ENCODE measurements around the gene ADRM1. TPM values are rescaled to one million over a fixed set of nuclear protein-coding genes. Genes with fewer than 3 reads are reported as not detected.

Gene ADRM1
- total RNA-seq, 1 experiment from 2014 or later = 160 TPM

DNA sequence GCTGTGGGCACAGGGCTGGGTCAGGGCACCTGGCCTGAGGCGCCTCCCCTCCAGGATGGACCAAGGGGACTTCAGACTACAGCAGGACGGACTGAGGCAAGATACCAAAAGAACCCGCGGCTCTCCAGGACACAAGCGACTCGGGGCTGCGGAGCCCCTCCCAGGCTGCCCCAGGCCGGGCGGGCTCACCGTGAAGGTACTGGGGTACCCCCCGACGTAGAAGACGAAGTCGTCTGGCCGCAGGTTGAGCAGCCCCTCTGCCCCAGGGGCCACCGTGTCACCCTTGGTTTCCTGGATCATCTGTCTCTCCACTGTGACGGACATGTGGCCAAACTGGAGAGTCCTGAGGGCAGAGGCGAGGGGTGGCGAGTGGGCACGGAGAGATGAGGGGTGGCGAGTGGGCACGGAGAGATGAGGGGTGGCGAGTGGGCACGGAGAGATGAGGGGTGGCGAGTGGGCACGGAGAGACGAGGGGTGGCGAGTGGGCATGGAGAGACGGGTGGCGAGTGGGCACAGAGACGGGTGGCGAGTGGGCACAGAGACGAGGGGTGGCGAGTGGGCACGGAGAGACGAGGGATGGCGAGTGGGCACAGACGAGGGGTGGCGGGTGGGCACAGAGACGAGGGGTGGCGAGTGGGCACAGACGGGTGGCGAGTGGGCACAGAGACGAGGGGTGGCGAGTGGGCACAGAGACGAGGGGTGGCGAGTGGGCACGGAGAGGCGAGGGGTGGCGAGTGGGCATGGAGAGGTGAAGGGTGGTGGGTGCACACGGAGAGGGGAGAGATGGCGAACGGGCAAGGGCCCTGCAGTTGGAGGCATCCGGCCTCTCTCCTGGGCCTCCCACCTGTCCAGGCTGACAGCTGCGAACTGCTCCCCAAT lies 10.9 kb downstream of the ADRM1 start:
- Mint-ChIP-seq H3K27me3 (ENCODE audit: low read depth) (no peaks in the 10 kb centered on the region), H3K4me1 (no peaks in the 10 kb centered on the region), H3K27ac (no peak overlapping the region), H3K36me3 (peaks cover 33% of the 10 kb centered on the region), H3K9me3 (no peaks in the 10 kb centered on the region), H3K4me3 (no peak overlapping the region)
- TF ChIP-seq NFATC4 (CRISPR knock-in tag; IDR thresholded peaks at IDR 0.05) (no peak), GABPB1 (CRISPR knock-in tag; IDR thresholded peaks at IDR 0.05) (no peak), MAX (CRISPR knock-in tag; IDR thresholded peaks at IDR 0.05) (no peak), ZNF423 (CRISPR knock-in tag; IDR thresholded peaks at IDR 0.05) (no peak), NR1H2 (CRISPR knock-in tag; IDR thresholded peaks at IDR 0.05) (no peak), CBFB (CRISPR knock-in tag; IDR thresholded peaks at IDR 0.05; ENCODE audit: low read depth) (no peak), NFYB (CRISPR knock-in tag; conservative IDR thresholded peaks at IDR 0.05; ENCODE audit: low read depth) (no peak), ZNF138 (CRISPR knock-in tag; conservative IDR thresholded peaks at IDR 0.05) (no peak), GTF2I (CRISPR knock-in tag; conservative IDR thresholded peaks at IDR 0.05) (no peak), FOXJ3 (CRISPR knock-in tag; IDR thresholded peaks at IDR 0.05; ENCODE audit: borderline replicate concordance) (no peak), KAT7 (CRISPR knock-in tag; IDR thresholded peaks at IDR 0.05; ENCODE audit: borderline replicate concordance) (no peak), RORB (CRISPR knock-in tag; IDR thresholded peaks at IDR 0.05) (no peak), ZNF425 (CRISPR knock-in tag; conservative IDR thresholded peaks at IDR 0.05) (no peak), NR3C1 (CRISPR knock-in tag; conservative IDR thresholded peaks at IDR 0.05; ENCODE audit: low read depth) (no peak)
- TF ChIP-seq, protein P1, sequence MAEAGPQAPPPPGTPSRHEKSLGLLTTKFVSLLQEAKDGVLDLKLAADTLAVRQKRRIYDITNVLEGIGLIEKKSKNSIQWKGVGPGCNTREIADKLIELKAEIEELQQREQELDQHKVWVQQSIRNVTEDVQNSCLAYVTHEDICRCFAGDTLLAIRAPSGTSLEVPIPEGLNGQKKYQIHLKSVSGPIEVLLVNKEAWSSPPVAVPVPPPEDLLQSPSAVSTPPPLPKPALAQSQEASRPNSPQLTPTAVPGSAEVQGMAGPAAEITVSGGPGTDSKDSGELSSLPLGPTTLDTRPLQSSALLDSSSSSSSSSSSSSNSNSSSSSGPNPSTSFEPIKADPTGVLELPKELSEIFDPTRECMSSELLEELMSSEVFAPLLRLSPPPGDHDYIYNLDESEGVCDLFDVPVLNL (CRISPR knock-in tag; IDR thresholded peaks at IDR 0.05; ENCODE audit: borderline replicate concordance, low read depth) = no peak
- TF ChIP-seq, protein P2, sequence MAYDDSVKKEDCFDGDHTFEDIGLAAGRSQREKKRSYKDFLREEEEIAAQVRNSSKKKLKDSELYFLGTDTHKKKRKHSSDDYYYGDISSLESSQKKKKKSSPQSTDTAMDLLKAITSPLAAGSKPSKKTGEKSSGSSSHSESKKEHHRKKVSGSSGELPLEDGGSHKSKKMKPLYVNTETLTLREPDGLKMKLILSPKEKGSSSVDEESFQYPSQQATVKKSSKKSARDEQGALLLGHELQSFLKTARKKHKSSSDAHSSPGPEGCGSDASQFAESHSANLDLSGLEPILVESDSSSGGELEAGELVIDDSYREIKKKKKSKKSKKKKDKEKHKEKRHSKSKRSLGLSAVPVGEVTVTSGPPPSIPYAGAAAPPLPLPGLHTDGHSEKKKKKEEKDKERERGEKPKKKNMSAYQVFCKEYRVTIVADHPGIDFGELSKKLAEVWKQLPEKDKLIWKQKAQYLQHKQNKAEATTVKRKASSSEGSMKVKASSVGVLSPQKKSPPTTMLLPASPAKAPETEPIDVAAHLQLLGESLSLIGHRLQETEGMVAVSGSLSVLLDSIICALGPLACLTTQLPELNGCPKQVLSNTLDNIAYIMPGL (CRISPR knock-in tag; IDR thresholded peaks at IDR 0.05) = no peak
- TF ChIP-seq, protein P3, sequence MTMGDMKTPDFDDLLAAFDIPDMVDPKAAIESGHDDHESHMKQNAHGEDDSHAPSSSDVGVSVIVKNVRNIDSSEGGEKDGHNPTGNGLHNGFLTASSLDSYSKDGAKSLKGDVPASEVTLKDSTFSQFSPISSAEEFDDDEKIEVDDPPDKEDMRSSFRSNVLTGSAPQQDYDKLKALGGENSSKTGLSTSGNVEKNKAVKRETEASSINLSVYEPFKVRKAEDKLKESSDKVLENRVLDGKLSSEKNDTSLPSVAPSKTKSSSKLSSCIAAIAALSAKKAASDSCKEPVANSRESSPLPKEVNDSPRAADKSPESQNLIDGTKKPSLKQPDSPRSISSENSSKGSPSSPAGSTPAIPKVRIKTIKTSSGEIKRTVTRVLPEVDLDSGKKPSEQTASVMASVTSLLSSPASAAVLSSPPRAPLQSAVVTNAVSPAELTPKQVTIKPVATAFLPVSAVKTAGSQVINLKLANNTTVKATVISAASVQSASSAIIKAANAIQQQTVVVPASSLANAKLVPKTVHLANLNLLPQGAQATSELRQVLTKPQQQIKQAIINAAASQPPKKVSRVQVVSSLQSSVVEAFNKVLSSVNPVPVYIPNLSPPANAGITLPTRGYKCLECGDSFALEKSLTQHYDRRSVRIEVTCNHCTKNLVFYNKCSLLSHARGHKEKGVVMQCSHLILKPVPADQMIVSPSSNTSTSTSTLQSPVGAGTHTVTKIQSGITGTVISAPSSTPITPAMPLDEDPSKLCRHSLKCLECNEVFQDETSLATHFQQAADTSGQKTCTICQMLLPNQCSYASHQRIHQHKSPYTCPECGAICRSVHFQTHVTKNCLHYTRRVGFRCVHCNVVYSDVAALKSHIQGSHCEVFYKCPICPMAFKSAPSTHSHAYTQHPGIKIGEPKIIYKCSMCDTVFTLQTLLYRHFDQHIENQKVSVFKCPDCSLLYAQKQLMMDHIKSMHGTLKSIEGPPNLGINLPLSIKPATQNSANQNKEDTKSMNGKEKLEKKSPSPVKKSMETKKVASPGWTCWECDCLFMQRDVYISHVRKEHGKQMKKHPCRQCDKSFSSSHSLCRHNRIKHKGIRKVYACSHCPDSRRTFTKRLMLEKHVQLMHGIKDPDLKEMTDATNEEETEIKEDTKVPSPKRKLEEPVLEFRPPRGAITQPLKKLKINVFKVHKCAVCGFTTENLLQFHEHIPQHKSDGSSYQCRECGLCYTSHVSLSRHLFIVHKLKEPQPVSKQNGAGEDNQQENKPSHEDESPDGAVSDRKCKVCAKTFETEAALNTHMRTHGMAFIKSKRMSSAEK (CRISPR knock-in tag; IDR thresholded peaks at IDR 0.05; ENCODE audit: borderline replicate concordance) = no peak
- CTCF ChIA-PET = no interaction called here
- ATAC-seq (no peak), DNase-seq (ENCODE audit: low spot score) (no peak)
- POLR2A ChIA-PET = no interaction called here
